CD4-positive, alpha-beta T cell treated with Interleukin-21 for 1 hour (primary cell): ENCODE measurements around the gene VKORC1.
A peak's percentile ranks its signal among the peaks of the same experiment; 100 is the strongest.

Experiments
- DNase-seq: peaks from one replicate; pipeline ENCODE4 v3.0.0-alpha.2; 2020

VKORC1 gene

GRCh38 chr16:31129568-31130335, 35.2 kb upstream of the VKORC1 start:
- no peak for DNase-seq

GRCh38 chr16:31128711-31129567, 34.3 kb upstream of the VKORC1 start:
- peak; percentile 37 for DNase-seq

GRCh38 chr16:31127182-31127581, 32.6 kb upstream of the VKORC1 start:
- DNase-seq, result no peak

GRCh38 chr16:31125844-31126243, 31.2 kb upstream of the VKORC1 start:
- no peak for DNase-seq

GRCh38 chr16:31120129-31120528, 25.5 kb upstream of the VKORC1 start:
- no peak for DNase-seq

GRCh38 chr16:31118223-31119155, 23.9 kb upstream of the VKORC1 start:
- no peak for DNase-seq

- peak; percentile 98 for DNase-seq
Observed at GRCh38 chr16:31117384-31118222, 23.0 kb upstream of the VKORC1 start, which contains the start of gene KAT8. TSS of gene KAT8 (plus strand) at chr16:31117664. CDS start at chr16:31117682, 18 bp downstream.

- DNase-seq, result no peak
Observed at GRCh38 chr16:31114468-31114867, 19.9 kb upstream of the VKORC1 start.

GRCh38 chr16:31113121-31114120, 18.8 kb upstream of the VKORC1 start:
- DNase-seq, result no peak

GRCh38 chr16:31112711-31113110, 18.1 kb upstream of the VKORC1 start:
- DNase-seq, result no peak

- DNase-seq, result no peak
Observed at GRCh38 chr16:31111881-31112466, 17.4 kb upstream of the VKORC1 start.

- DNase-seq, result no peak
Observed at GRCh38 chr16:31110106-31111034, 15.8 kb upstream of the VKORC1 start.

- no peak for DNase-seq
Observed at GRCh38 chr16:31109622-31110021, 15.0 kb upstream of the VKORC1 start.

- DNase-seq, result no peak
Observed at GRCh38 chr16:31108794-31109558, 14.4 kb upstream of the VKORC1 start.

GRCh38 chr16:31108035-31108793, 13.6 kb upstream of the VKORC1 start, which contains the start of gene BCKDK:
TSS of gene BCKDK (plus strand) at chr16:31108386. CDS start at chr16:31109224, 838 bp downstream.
- DNase-seq, result peak; percentile 64

GRCh38 chr16:31107465-31107867, 12.9 kb upstream of the VKORC1 start:
- DNase-seq, result no peak
